ENCODE data around the gene HBZ.
"Not testable (repeated sequence)": the region's sequence is repeated elsewhere in the genome, so short reads cannot be mapped to it uniquely, and the experiment has no call there.

The HBZ gene

DNA sequence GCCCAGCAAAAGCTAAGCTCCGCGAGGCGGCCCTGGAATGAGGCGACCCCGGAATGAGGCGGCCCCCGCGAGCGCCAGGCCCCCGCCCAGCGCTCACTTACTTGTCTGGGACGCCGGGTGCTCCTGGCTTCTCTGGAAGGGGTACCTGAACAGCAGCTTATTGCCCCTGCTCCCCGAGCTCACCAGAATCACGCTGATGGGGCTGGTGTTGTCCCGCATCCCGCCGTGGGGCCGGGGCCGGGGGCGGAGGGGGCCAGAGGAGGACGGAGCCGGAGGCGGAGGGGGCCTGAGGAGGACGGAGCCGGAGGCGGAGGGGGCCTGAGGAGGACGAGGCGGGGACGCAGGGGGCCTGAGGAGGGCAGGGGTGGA is 14.4 kb upstream of the HBZ start:
- DNase-seq = no peak

DNA sequence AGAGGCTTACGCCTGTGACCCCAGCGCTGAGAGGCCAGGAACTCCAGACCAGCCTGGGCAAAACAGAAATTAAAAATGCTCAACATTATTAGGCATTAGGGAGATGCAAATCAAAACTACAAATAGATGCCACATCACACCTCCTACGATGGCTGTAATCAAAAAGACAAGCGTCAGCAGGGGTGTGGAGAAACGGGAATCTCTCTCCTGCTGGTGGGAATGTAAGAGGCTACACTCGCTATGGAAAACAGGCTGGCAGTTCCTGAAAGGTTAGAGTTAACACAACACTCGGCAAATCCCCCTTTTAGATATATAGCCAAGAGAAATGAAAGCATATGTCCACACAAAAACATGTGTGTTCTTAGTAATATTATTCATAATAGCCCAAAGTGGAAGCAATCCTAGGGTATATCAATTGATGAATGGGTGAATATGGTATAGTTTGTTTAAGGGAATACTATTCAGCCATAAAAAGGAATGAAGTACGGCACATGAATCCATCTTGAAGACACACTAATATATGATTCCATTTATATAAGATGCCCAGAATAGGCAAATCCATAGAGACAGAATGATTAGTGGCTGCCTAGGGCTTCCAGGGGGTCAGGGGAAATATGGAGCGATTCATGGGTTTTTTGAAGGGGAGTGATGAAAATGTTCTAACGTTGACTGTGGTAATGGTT is 12.1 kb upstream of the HBZ start:
- DNase-seq = no peak

DNA sequence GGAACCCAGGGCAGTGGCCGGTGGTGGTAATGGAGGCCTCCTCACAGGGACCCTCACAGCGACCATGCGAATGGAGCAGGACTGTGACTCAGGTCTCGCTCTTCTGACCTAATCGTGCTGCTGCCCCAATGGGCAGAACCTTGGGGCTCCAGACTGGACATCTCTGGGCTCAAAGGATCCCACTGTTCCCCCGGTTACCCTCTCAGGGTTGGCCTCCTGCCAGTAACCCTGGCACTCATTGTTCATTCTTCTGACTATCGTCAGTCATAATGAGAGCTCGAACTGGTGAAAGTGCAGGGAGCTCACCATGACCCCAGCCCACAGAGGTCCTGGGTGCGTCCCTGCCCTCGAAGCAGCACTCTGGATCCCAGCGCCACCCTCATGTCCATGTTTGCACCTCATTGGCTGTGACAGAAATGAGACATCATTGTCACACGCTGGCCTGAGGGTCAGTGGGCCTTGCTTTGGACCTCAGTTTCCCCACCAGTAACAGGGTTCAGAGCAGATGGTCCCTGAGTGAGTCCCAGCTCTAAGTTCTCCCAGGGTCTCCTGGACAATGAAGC is 10.0 kb upstream of the HBZ start:
- no peak for DNase-seq

DNA sequence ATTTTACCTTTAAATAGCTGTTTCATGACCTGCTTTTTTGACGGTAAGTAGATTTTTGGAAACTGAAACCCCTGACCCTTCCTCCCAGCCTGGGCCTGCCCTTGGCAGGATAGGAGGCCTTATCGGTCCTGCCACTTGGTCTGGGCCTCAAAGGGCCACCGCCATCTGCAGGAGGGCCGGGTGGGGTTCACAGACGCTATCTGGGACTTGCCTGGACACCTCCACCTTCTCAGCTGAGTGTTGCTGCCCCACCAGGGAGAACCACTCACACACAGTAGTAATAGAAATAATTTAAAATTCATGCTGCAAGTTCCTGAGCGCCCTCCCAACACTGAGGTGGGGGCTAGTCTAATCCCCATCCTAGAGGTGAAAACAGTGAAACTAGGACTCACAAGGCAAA is 9.4 kb upstream of the HBZ start:
- no peak for DNase-seq

DNA sequence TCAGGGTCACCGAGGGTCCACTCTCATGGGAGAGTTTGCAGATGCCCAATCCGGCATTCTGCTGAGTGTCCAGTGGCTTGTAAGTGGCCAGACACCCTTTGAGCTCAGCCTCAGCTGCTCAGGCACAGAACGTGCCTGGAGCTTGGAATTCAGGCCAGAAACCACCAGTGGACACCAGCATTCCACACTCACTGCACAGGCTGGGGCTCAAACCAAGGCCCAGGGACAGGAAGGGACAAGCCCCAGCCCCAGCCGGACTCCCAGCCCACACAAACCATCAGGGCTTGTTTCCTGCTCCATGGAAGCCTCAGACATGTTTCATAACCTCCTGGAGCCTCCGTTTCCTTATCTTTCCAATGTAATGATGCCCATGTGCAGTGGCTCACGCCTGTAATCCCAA is 9.0 kb upstream of the HBZ start:
- DNase-seq = no peak

DNA sequence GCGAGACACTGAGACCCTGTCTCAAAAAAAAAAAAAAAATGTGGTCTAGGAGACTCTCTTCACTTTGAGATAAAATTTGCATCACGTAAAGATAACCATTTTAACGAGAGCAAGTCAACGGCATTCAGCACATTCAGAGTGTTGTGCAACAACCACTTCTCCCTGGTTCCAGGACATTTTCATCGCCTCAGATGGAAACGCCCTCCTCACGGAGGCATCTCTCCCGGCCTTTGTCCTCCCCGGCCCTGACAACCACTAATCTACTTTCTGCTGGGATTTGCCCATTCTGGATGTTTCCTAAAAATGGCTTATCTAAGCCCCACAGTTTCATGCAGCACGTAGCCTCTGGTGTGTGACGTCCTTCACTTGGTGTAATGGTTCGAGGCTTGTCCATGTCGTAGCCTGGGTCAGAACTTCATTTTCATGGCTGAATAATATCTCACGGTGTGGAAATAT is 7.6 kb upstream of the HBZ start:
- DNase-seq = no peak

DNA sequence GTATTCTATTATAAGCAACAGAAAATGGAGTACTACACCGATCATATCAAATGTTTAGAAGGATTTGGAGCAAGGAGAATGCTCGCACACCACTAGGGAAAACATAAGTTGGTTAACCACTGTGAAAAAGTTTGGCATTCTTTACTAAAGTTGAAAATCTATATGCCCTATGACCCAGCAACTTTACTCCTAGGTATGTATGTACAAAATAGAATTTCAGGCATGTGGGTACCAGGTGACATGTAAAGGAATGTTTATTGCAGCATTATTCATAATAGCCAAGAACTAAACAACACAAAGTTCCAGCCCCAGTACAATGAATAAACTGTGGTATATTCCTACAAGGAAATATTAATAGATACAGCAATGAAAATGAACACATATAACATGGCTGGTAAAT is 5.8 kb upstream of the HBZ start:
- no peak for DNase-seq

DNA sequence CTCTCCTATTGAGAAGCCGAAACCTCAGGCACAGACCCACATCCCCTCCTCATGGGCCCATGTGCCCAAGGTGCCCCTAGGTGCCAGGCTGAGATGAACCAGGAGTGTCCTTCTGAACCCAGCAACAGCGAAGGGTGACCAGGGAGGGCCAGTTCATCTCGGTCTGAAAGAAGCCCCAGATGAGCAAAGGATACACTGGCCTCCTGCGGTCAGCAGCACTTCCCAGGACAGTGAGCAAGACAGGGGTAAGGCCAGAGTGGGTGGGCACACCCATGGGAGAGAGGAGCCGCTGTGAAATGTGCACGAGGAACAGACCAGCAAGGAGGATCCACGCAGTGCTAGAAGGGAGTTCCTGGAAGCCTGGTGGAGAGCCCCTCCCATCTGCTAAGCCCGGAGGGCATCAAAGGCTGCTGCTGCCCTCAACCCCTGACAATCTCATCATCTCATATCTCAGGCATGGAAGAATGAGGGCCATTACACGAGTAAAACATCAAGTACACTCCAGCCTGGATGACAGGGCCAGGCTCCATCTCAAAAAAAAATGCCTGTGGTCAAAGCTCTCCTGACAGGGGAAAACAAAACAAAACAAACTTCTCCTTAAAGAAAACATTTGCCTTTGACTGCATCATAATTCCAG is 3.3 kb upstream of the HBZ start:
- DNase-seq = no peak

DNA sequence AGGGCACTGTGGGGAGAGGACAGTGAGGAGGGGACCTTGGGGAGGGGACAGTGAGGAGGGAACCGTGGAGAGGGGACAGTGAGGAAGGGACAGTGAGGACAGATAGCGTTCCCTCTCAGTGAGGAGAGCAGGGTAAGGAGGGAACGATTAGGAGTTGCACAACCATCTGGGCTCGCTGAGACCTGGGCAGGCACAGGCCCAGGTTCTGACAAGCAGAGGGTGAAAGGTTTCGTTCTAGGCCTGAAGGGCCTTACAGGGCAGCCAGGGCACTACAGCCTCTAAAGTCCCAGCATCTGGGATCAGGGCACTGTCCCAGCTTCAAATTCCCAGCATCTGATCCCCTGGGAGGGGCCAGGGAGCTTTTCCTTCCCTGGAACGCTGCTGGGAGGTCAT is 681 bp downstream of the HBZ start:
- not testable (repeated sequence) for DNase-seq

DNA sequence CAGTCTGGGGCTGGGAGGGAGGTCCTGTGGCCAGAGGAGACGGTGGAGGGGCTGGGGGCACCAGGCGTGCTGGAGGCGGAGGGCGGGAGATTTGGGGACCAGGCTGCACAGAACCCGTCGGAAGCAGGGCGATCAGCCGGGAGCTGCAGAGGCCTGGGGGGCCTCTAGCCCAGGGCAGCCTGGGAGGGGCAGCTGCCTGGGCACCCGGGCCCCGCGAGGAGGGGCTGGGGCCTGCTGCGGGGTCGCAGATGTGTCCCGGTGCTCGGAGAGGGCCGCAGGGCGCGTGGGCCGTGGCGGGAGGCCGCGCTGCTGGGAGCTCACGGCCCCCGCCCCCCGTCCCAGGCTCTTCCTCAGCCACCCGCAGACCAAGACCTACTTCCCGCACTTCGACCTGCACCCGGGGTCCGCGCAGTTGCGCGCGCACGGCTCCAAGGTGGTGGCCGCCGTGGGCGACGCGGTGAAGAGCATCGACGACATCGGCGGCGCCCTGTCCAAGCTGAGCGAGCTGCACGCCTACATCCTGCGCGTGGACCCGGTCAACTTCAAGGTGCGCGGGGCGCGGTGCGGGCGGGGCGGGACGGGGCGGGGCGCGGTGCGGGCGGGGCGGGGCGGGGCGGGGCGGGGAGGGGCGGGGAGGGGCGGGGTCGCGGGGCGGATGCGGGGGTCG is 1.2 kb downstream of the HBZ start:
- DNase-seq = not testable (repeated sequence)

DNA sequence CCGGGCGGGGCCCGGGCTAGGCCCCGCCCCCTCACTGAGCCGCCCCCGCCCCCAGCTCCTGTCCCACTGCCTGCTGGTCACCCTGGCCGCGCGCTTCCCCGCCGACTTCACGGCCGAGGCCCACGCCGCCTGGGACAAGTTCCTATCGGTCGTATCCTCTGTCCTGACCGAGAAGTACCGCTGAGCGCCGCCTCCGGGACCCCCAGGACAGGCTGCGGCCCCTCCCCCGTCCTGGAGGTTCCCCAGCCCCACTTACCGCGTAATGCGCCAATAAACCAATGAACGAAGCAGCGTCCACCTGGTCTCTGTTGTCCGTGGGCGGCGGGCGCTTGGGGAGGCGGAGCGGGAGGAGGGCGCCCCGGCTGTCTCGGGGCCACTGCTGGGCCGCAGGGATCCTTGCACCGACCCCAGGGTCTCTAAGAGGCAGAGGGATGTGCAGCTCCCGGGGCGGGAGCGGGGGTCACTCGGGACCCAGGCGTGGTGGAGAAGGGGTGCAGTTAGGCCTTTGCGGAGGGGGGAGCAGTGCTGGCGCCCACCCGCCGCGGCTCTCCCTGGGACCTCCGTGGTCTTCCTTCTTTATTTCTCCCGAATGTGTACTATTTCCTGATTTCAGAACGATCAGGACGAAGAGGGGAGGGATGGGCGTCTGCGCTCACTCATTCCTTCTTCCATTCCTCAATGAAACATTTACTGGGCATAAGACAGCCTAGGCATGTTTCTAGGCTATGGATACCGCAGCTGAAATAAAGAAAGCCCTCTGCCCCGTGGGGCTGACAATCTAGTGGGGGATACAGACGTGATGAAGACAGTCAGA is 2.0 kb downstream of the HBZ start:
- DNase-seq = no peak

DNA sequence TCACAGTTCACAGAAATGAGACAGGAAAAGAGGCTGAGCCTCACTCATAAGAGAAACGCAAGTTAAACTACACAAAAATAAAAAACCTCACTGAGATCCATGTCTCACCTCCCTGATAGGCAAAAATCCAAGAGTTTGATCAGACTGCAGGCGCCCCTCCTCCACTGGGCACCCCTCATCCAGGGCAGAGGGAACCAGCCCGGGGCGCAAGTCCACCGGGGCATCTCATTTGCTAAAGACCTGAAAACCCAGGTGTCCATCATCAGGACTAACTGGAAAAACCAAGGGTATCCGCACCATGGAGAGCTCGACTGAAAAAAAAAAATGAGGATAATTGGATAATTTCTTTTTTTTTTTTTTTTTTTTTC is 2.6 kb downstream of the HBZ start:
- no peak for DNase-seq

DNA sequence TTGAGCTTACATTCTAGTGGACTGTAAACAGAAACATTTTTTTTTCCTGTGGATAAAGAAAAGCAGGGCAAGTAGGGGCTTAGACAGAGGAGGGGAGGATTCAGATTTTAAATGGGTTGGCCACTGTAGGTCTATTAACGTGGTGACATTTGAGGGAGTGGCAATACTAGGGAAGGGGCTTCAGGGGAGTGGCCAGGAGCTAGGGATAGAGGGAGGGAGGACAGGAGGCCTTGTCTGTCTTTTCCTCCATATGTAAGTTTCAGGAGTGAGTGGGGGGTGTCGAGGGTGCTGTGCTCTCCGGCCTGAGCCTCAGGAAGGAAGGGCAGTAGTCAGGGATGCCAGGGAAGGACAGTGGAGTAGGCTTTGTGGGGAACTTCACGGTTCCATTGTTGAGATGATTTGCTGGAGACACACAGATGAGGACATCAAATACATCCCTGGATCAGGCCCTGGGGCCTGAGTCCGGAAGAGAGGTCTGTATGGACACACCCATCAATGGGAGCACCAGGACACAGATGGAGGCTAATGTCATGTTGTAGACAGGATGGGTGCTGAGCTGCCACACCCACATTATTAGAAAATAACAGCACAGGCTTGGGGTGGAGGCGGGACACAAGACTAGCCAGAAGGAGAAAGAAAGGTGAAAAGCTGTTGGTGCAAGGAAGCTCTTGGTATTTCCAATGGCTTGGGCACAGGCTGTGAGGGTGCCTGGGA is 6.8 kb downstream of the HBZ start:
- DNase-seq = no peak

DNA sequence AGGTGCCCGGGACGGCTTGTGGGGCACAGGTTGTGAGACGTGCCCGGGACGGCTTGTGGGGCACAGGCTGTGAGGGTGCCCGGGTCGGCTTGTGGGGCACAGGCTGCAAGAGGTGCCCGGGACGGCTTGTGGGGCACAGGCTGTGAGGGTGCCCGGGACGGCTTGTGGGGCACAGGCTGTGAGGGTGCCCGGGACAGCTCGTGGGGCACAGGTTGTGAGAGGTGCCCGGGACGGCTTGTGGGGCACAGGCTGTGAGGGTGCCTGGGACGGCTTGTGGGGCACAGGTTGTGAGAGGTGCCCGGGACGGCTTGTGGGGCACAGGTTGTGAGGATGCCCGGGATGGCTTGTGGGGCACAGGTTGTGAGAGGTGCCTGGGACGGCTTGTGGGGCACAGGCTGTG is 7.8 kb downstream of the HBZ start:
- DNase-seq = not testable (repeated sequence)

DNA sequence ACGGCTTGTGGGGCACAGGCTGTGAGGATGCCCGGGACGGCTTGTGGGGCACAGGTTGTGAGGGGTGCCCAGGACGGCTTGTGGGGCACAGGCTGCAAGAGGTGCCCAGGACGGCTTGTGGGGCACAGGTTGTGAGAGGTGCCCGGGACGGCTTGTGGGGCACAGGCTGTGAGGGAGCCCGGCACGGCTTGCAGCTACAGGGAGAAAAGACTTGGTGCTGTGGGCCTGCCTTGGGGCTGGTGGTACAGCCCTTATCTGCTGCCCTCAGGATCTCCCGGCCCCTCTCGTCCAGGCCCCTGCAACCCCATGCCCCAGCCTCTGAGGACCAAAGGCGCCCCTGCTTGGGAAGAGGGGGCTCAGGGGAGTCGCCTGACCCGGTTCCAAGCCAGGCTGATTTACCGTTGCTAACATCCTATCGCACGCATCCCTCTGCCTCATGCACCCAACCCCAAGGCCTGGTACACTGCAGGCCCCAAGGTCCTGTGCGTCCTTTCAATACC is 8.3 kb downstream of the HBZ start:
- no peak for DNase-seq

DNA sequence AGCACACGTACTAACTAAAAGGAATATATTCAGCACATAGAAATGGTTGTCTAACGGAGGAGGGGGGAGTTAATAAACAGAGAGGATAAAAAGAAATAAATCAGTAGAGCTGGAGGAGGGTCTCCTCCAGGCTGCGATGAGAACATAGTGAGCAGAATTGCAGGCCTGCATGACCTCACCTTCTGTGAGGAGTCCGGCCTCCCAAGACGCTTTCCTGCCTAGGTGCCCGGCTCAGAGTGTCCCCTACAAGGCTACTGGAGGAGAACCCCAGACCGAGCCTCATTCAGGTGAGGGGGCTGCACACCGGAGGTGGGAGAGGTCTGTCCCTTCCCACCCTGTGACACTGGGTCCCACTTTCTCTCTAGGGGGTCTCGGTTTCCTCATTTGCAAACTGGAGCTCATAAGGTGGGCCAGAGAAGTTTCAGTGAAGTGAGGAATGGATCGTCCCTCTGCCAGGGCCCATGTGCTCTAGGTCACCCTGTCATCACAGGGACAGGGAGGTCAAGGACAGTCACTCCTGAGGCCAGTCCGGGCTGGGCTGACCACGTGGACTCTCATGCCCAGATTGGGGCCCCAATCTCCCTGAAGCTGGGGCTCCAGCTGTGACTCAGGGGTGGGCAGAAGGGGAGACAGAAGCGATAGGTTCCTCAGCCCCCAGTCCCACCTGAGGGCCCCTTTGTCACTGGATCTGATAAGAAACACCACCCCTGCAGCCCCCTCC is 10.0 kb downstream of the HBZ start:
- DNase-seq = no peak

DNA sequence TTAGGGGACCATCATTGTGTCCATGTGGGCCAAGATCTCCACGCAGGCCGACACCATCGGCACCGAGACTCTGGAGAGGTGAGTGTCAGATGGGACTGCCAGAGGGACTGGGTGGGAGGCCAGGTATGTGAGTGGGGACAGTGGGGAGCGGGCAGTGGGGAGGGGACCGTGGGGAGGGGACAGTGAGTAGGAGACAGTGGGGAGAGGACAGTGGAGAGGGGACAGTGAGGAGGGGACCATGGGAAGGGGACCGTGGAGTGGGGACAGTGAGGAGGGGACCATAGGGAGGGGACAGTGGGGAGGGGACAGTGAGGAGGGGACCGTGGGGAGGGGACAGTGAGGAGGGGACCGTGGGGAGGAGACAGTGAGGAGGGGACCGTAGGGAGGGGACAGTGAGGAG is 10.7 kb downstream of the HBZ start:
- DNase-seq = not testable (repeated sequence)

DNA sequence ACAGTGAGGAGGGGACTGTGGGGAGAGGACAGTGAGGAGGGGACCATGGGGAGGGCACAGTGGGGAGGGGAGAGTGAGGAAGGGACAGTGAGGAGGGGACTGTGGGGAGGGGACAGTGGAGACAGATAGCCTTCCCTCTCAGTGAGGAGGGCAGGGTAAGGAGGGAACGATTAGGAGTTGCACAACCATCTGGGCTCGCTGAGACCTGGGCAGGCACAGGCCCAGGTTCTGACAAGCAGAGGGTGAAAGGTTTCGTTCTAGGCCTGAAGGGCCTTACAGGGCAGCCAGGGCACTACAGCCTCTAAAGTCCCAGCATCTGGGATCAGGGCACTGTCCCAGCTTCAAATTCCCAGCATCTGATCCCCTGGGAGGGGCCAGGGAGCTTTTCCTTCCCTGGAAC is 11.3 kb downstream of the HBZ start:
- DNase-seq = not testable (repeated sequence)

DNA sequence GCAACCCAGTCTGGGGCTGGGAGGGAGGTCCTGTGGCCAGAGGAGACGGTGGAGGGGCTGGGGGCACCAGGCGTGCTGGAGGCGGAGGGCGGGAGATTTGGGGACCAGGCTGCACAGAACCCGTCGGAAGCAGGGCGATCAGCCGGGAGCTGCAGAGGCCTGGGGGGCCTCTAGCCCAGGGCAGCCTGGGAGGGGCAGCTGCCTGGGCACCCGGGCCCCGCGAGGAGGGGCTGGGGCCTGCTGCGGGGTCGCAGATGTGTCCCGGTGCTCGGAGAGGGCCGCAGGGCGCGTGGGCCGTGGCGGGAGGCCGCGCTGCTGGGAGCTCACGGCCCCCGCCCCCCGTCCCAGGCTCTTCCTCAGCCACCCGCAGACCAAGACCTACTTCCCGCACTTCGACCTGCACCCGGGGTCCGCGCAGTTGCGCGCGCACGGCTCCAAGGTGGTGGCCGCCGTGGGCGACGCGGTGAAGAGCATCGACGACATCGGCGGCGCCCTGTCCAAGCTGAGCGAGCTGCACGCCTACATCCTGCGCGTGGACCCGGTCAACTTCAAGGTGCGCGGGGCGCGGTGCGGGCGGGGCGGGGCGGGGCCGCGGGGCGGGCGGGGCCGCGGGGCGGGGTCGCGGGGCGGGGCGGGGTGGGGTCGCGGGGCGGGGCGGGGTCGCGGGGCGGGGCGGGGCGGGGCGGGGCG is 11.8 kb downstream of the HBZ start:
- DNase-seq = not testable (repeated sequence)

DNA sequence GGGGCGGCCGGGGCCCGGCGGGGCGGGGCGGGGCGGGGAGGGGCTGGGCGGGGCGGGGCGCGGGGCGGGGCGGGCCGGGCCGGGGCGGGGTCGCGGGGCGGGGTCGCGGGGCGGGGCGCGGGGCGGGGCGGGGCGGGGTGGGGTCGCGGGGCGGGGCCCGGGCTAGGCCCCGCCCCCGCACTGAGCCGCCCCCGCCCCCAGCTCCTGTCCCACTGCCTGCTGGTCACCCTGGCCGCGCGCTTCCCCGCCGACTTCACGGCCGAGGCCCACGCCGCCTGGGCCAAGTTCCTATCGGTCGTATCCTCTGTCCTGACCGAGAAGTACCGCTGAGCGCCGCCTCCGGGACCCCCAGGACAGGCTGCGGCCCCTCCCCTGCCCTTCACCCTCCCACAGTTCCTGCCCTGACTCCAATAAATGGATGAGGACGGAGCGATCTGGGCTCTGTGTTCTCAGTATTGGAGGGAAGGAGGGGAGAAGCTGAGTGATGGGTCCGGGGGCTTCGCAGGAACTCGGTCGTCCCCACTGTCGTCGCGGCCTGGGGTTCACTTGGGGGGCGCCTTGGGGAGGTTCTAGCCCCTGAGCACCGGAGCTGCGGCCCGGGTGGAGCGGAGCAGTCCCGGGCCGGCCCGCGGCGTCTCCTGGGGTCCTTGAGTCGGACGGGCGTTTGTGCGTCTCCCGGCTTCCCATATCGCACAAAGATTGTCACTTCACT is 12.5 kb downstream of the HBZ start:
- DNase-seq = no peak
